Left ventricle myocardium inferior (tissue), 1 donor: ENCODE measurements around the gene STK32C. TPM values are rescaled to one million over a fixed set of nuclear protein-coding genes. Genes with fewer than 3 reads are reported as not detected.
A peak's percentile ranks its signal among the peaks of the same experiment; 100 is the strongest.
"Not testable (repeated sequence)": the region's sequence is repeated elsewhere in the genome, so short reads cannot be mapped to it uniquely, and the experiment has no call there.

Experiments
- DNase-seq: peaks from one replicate; pipeline ENCODE4 v3.0.0-alpha.2; 2020
- H3K27ac ChIP-seq: fragments of 200-600 bp; replicated peaks from 2 replicates; pipeline ENCODE4 v1.8.0; 2021
- H3K27me3 ChIP-seq: fragments of 200-600 bp; 2 replicates; pipeline ENCODE4 v1.8.0; 2021; ENCODE audit warnings: low read depth
- H3K36me3 ChIP-seq: fragments of 200-600 bp; 2 replicates; pipeline ENCODE4 v1.8.0; 2021
- H3K4me1 ChIP-seq: fragments of 200-600 bp; 2 replicates; pipeline ENCODE4 v1.8.0; 2021
- H3K4me3 ChIP-seq: fragments of 200-600 bp; 2 replicates; pipeline ENCODE4 v1.8.0; 2021; ENCODE audit warnings: mild to moderate bottlenecking, moderate library complexity
- H3K9me3 ChIP-seq: fragments of 200-600 bp; replicated peaks from 2 replicates; pipeline ENCODE4 v1.8.0; 2021
- CTCF ChIP-seq: fragments of 200-600 bp; IDR thresholded peaks from 2 replicates; pipeline ENCODE4 v1.8.0; 2021; ENCODE audit warnings: antibody characterized with exemption, mild to moderate bottlenecking, borderline replicate concordance
- intact Hi-C: fragments of 100-400 bp; cut with micrococcal nuclease; formaldehyde crosslinking; loops from one replicate; pipeline ENCODE4 v1.11.0; 2022
- total RNA-seq: library from RNA; stranded (reverse); fragmentation: NEBNext Ultra II Directional; extraction: Animal tissue kit (Norgen Biotek cat#: 25700); gene quantifications from one replicate; pipeline ENCODE4 v1.2.1, GENCODE V29; 2021
- donor health status: DM: no; HTN: yes; CAD: no; lungs with severe emphysema.

STK32C gene
- total RNA-seq, 1 donor from 2014 or later: 4.4 TPM

- no peaks in the 10 kb centered on the region for H3K36me3 ChIP-seq
- intact Hi-C loops: loop anchor here (5.0 kb wide), 1 partner anchor 134 kb away; no protein-coding TSS in a partner anchor
These were observed 84.6 kb downstream of the STK32C start for GRCh38 chr10:132223156-132223590.

GRCh38 chr10:132222726-132223125, 85.0 kb downstream of the STK32C start:
- TF ChIP-seq CTCF: no peak
- intact Hi-C loops: loop anchor here (5.0 kb wide), 1 partner anchor 135 kb away; no protein-coding TSS in a partner anchor
- no peak for DNase-seq
- no peaks in the 10 kb centered on the region for H3K27me3 ChIP-seq
- H3K36me3 ChIP-seq: no peaks in the 10 kb centered on the region
- no peak overlapping the region for H3K27ac ChIP-seq
- H3K4me1 ChIP-seq: no peaks in the 10 kb centered on the region
- H3K9me3 ChIP-seq: no peaks in the 10 kb centered on the region
- no peak overlapping the region for H3K4me3 ChIP-seq

More at GRCh38 chr10:132223156-132223590, 84.6 kb downstream of the STK32C start:
- peak; percentile 78 for DNase-seq
- no peak overlapping the region for H3K27ac ChIP-seq
- TF ChIP-seq CTCF: peak; percentile 96
- no peak overlapping the region for H3K4me3 ChIP-seq
- no peaks in the 10 kb centered on the region for H3K4me1 ChIP-seq
- no peaks in the 10 kb centered on the region for H3K27me3 ChIP-seq
- no peaks in the 10 kb centered on the region for H3K9me3 ChIP-seq

- intact Hi-C loops: loop anchor here (5.0 kb wide), 1 partner anchor 136 kb away; no protein-coding TSS in a partner anchor
- H3K9me3 ChIP-seq: peaks cover 11% of the 10 kb centered on the region
- H3K4me3 ChIP-seq, H3K27ac ChIP-seq, H3K27me3 ChIP-seq, H3K4me1 ChIP-seq, H3K36me3 ChIP-seq, DNase-seq: not testable (repeated sequence)
These were observed 86.8 kb downstream of the STK32C start for GRCh38 chr10:132220996-132221395.

- H3K27ac ChIP-seq: no peak overlapping the region
- H3K4me1 ChIP-seq: no peaks in the 10 kb centered on the region
- no peak for DNase-seq
- H3K36me3 ChIP-seq: peaks cover 3% of the 10 kb centered on the region
- H3K27me3 ChIP-seq: no peaks in the 10 kb centered on the region
- peaks cover 19% of the 10 kb centered on the region for H3K9me3 ChIP-seq
- H3K4me3 ChIP-seq: no peak overlapping the region
- intact Hi-C loops: loop anchor here (5.0 kb wide), 1 partner anchor 137 kb away; no protein-coding TSS in a partner anchor
- TF ChIP-seq CTCF: no peak
These were observed 87.7 kb downstream of the STK32C start for GRCh38 chr10:132220061-132220460.

GRCh38 chr10:132219486-132219885, 88.3 kb downstream of the STK32C start:
- Histone ChIP-seq H3K4me3 (no peak overlapping the region), H3K27ac (no peak overlapping the region), H3K27me3 (no peaks in the 10 kb centered on the region), H3K36me3 (peaks cover 3% of the 10 kb centered on the region), H3K4me1 (no peaks in the 10 kb centered on the region), H3K9me3 (peaks cover 25% of the 10 kb centered on the region)
- TF ChIP-seq CTCF: peak; percentile 11
- no peak for DNase-seq
- intact Hi-C loops: no loop called here

GRCh38 chr10:132216441-132216840, 91.3 kb downstream of the STK32C start:
- DNase-seq, H3K27ac ChIP-seq, intact Hi-C loops, H3K36me3 ChIP-seq, H3K4me1 ChIP-seq, H3K4me3 ChIP-seq, H3K27me3 ChIP-seq: not testable (repeated sequence)
- peaks cover 44% of the 10 kb centered on the region for H3K9me3 ChIP-seq

GRCh38 chr10:132213917-132214316, 93.8 kb downstream of the STK32C start:
- Histone ChIP-seq H3K27ac (no peak overlapping the region), H3K9me3 (peaks cover 44% of the 10 kb centered on the region), H3K27me3 (no peaks in the 10 kb centered on the region), H3K4me3 (no peak overlapping the region), H3K36me3 (peaks cover 10% of the 10 kb centered on the region), H3K4me1 (peaks cover 4% of the 10 kb centered on the region)
- no peak for TF ChIP-seq CTCF
- no peak for DNase-seq
- intact Hi-C loops: no loop called here
